HCT116 (cell line): Measurements from ENCODE around the gene CYSRT1. TPM values are rescaled to one million over a fixed set of nuclear protein-coding genes. Genes with fewer than 3 reads are reported as not detected.

Experiments used
- ATAC-seq: fragments of 200-7000 bp; cut with Tn5 transposase; 2 replicates; pipeline ENCODE4 v1.9.1; 2020; ENCODE audit warnings: mild to moderate bottlenecking, moderate library complexity
- BruUV-seq: library from RNA; stranded (reverse); fragments of 400-500 nt; replicated peaks from 2 replicates; lab custom pipeline; 2021; lab: Mats Ljungman, UMichigan
- CTCF ChIA-PET: fragments of 300-600 bp; sonication (Branson Sonifier 250); formaldehyde crosslinking; loops from one replicate; lab custom pipeline; 2021; ENCODE audit warnings: antibody characterized with exemption; lab: Charles Lee
- POLR2A ChIA-PET: fragments of 300-600, 350-600 bp; sonication (Branson Sonifier 250); formaldehyde crosslinking; loops from one replicate; lab custom pipeline; 2021; ENCODE audit warnings: antibody characterized with exemption; lab: Charles Lee
- RAD21 ChIA-PET, 2 experiments: fragments of 300-600 bp; sonication (Branson Sonifier 250); formaldehyde crosslinking; loops; one replicate each; lab custom pipeline; 2023; ENCODE audit warnings: low total read pairs in 2 of 2; ENCODE audit not compliant: uncharacterized antibody in 2 of 2, unreplicated experiment in 2 of 2, low non-redundant PET in 1 of 2; lab: Charles Lee
- DNase-seq: peaks from one replicate; pipeline ENCODE4 v3.0.0-alpha.2; 2010; ENCODE audit warnings: low read depth, low spot score
- H2AFZ ChIP-seq: fragments of 200-600 bp; shearing (Covaris generic), sonication (generic); 2 replicates; pipeline ENCODE4 v1.6.1; 2017; ENCODE audit warnings: low read depth, mixed run types, mixed read lengths, antibody characterized with exemption, low read length; ENCODE audit not compliant: poor library complexity, severe bottlenecking
- H3K27ac ChIP-seq: 2 replicates; pipeline ENCODE4 v1.5.1; 2012; ENCODE audit warnings: low read depth, low read length
- H3K27me3 ChIP-seq: fragments of 200-600 bp; sonication (generic); 2 replicates; pipeline ENCODE4 v1.6.1; 2016; ENCODE audit warnings: mixed run types, low read length, mixed read lengths; ENCODE audit not compliant: insufficient read depth
- H3K36me3 ChIP-seq, 2 experiments: fragments of 200-500 bp in 1 of 2; fragments of 200-600 bp in 1 of 2; sonication (Bioruptor generic) in 1 of 2; sonication (generic) in 1 of 2; 2 replicates each; pipeline versions ENCODE4 v1.5.1 to v1.6.1; 2014 to 2016; ENCODE audit warnings: low read length in 2 of 2, inconsistent platforms in 1 of 2, mixed read lengths in 1 of 2, mixed run types in 1 of 2; ENCODE audit not compliant: insufficient read depth in 2 of 2, control insufficient read depth in 1 of 2
- H3K4me1 ChIP-seq, 2 experiments: fragments of 200-600 bp in 1 of 2; sonication (generic) in 1 of 2; 2 replicates each; pipeline versions ENCODE4 v1.5.1 to v1.6.1; 2012 to 2017; ENCODE audit warnings: low read length in 2 of 2, inconsistent platforms in 1 of 2, mild to moderate bottlenecking in 1 of 2, mixed read lengths in 1 of 2, mixed run types in 1 of 2, moderate library complexity in 1 of 2; ENCODE audit not compliant: insufficient read depth in 2 of 2, control insufficient read depth in 1 of 2
- H3K4me2 ChIP-seq: fragments of 200-600 bp; sonication (generic); 2 replicates; pipeline ENCODE4 v1.6.1; 2017; ENCODE audit warnings: mixed run types, low read length, mixed read lengths
- H3K4me3 ChIP-seq, 2 experiments: fragments of 200-600 bp in 1 of 2; sonication (generic) in 1 of 2; replicated peaks in 1 of 2; 2 replicates each; pipeline ENCODE4 v1.5.1; 2011 to 2016; ENCODE audit warnings: low read length in 2 of 2, control low read depth in 1 of 2, low read depth in 1 of 2, mild to moderate bottlenecking in 1 of 2, mixed read lengths in 1 of 2, mixed run types in 1 of 2
- H3K79me2 ChIP-seq: fragments of 200-600 bp; sonication (generic); 2 replicates; pipeline ENCODE4 v1.6.1; 2017; ENCODE audit warnings: mild to moderate bottlenecking, mixed run types, low read length, moderate library complexity, mixed read lengths; ENCODE audit not compliant: insufficient read depth
- H3K9ac ChIP-seq: fragments of 200-600 bp; sonication (generic); 2 replicates; pipeline ENCODE4 v1.6.1; 2016; ENCODE audit warnings: low read length, mixed read lengths
- H3K9me2 ChIP-seq: fragments of 200-600 bp; sonication (generic), shearing (Covaris generic); 2 replicates; pipeline ENCODE4 v1.6.1; 2017; ENCODE audit warnings: mixed run types, mild to moderate bottlenecking, moderate library complexity; ENCODE audit not compliant: insufficient read depth
- H3K9me3 ChIP-seq, 2 experiments: fragments of 200-500 bp in 1 of 2; fragments of 200-600 bp in 1 of 2; sonication (Bioruptor generic) in 1 of 2; sonication (generic) in 1 of 2; 2 replicates each; pipeline ENCODE4 v1.6.1; 2014 to 2017; ENCODE audit warnings: low read length in 2 of 2, mixed read lengths in 2 of 2, inconsistent platforms in 1 of 2, low read depth in 1 of 2, mild to moderate bottlenecking in 1 of 2, mixed run types in 1 of 2, moderate library complexity in 1 of 2; ENCODE audit not compliant: control insufficient read depth in 1 of 2, insufficient read depth in 1 of 2
- H4K20me1 ChIP-seq: fragments of 200-600 bp; sonication (generic), shearing (Covaris generic); 2 replicates; pipeline ENCODE4 v1.6.1; 2017; ENCODE audit warnings: mixed run types, mild to moderate bottlenecking, moderate library complexity; ENCODE audit not compliant: insufficient read depth
- ATF3 ChIP-seq: IDR thresholded peaks from 2 replicates; pipeline ENCODE4 v1.6.1; 2012
- CBX3 ChIP-seq: IDR thresholded peaks from 2 replicates; pipeline ENCODE4 v1.6.1; 2012; ENCODE audit warnings: low read depth
- CEBPB ChIP-seq: IDR thresholded peaks from 2 replicates; pipeline ENCODE4 v1.6.1; 2012; ENCODE audit warnings: low read depth
- CTCF ChIP-seq, 3 experiments: fragments of 200-600 bp in 1 of 3; sonication (generic) in 1 of 3; IDR thresholded peaks in 2 of 3; conservative IDR thresholded peaks in 1 of 3; 2 replicates each; pipeline ENCODE4 v1.5.1; 2012 to 2017; ENCODE audit warnings: low read depth in 2 of 3, low read length in 2 of 3, antibody characterized with exemption in 1 of 3, borderline replicate concordance in 1 of 3, control low read depth in 1 of 3, mild to moderate bottlenecking in 1 of 3, mixed read lengths in 1 of 3, mixed run types in 1 of 3, moderate library complexity in 1 of 3; ENCODE audit not compliant: insufficient read depth in 1 of 3
- EGR1 ChIP-seq: IDR thresholded peaks from 2 replicates; pipeline ENCODE4 v1.6.1; 2012; ENCODE audit warnings: low read depth
- ELF1 ChIP-seq: IDR thresholded peaks from 2 replicates; pipeline ENCODE4 v1.6.1; 2012; ENCODE audit warnings: low read depth, borderline replicate concordance
- EZH2 ChIP-seq: fragments of 200-600 bp; sonication (generic); IDR thresholded peaks from 2 replicates; pipeline ENCODE4 v1.6.1; 2017; ENCODE audit warnings: antibody characterized with exemption, mixed run types
- FOSL1 ChIP-seq: IDR thresholded peaks from 2 replicates; pipeline ENCODE4 v1.6.1; 2012; ENCODE audit warnings: low read depth
- JUND ChIP-seq: IDR thresholded peaks from 2 replicates; pipeline ENCODE4 v1.6.1; 2012
- MAX ChIP-seq: IDR thresholded peaks from 2 replicates; pipeline ENCODE4 v1.6.1; 2012
- POLR2A ChIP-seq: IDR thresholded peaks from 2 replicates; pipeline ENCODE4 v1.7.0; 2011; ENCODE audit warnings: borderline replicate concordance; ENCODE audit not compliant: insufficient read depth, insufficient read length; ENCODE audit errors: extremely low read depth
- POLR2AphosphoS5 ChIP-seq: IDR thresholded peaks from 2 replicates; pipeline ENCODE4 v1.6.1; 2011; ENCODE audit warnings: mild to moderate bottlenecking, low read depth, low read length, moderate library complexity
- RAD21 ChIP-seq: IDR thresholded peaks from 2 replicates; pipeline ENCODE4 v1.6.1; 2012; ENCODE audit warnings: low read depth, mild to moderate bottlenecking
- REST ChIP-seq: IDR thresholded peaks from 2 replicates; pipeline ENCODE4 v1.6.1; 2012; ENCODE audit warnings: low read depth
- SP1 ChIP-seq: IDR thresholded peaks from 2 replicates; pipeline ENCODE4 v1.6.1; 2012; ENCODE audit warnings: low read depth
- TCF7L2 ChIP-seq: IDR thresholded peaks from 2 replicates; pipeline ENCODE4 v1.7.0; 2011; ENCODE audit warnings: borderline replicate concordance, inconsistent platforms; ENCODE audit not compliant: insufficient read depth, insufficient read length; ENCODE audit errors: extremely low read depth
- YY1 ChIP-seq: IDR thresholded peaks from 2 replicates; pipeline ENCODE4 v1.6.1; 2011; ENCODE audit warnings: low read length, low read depth, moderate library complexity, mild to moderate bottlenecking; ENCODE audit not compliant: insufficient replicate concordance; ENCODE audit errors: extremely low read depth
- ZNF274 ChIP-seq: fragments of 200-500 bp; sonication (Bioruptor generic); IDR thresholded peaks from 2 replicates; pipeline ENCODE4 v1.6.1; 2014; ENCODE audit warnings: mild to moderate bottlenecking, low read depth, low read length, inconsistent platforms
- intact Hi-C: fragments of 100-400 bp; cut with micrococcal nuclease; formaldehyde crosslinking; loops from 2 replicates; pipeline ENCODE4 v1.10.0; 2022
- total RNA-seq: library from RNA; stranded (reverse); gene quantifications from one replicate; pipeline ENCODE4 v1.2.1, GENCODE V29; 2021; ENCODE audit not compliant: unreplicated experiment

CYSRT1 gene
- total RNA-seq, 1 experiment from 2014 or later: 4.3 TPM

GRCh38 chr9:137221506-137222111 lies 3.4 kb upstream of the CYSRT1 start:
- Histone ChIP-seq H3K9ac (peak overlapping the region; percentile 59), H3K27me3 (no peaks in the 10 kb centered on the region), H4K20me1 (no peaks in the 10 kb centered on the region), H3K79me2 (no peaks in the 10 kb centered on the region), H3K4me3 (peak overlapping the region; percentile 50 to 60), H3K36me3 (no peaks in the 10 kb centered on the region), H3K27ac (peak overlapping the region; percentile 98; the same call in 1 of the 2 replicates), H3K4me2 (peak overlapping the region; percentile 74), H3K4me1 (peaks cover 51 to 80% of the 10 kb centered on the region in 2 experiments), H3K9me3 (no peaks in the 10 kb centered on the region), H3K9me2 (no peaks in the 10 kb centered on the region), H2AFZ (no peak overlapping the region)
- BruUV-seq: no TSS peak
- no peak for TF ChIP-seq POLR2AphosphoS5
- no peak for TF ChIP-seq ATF3
- no peak for TF ChIP-seq CEBPB
- no peak for TF ChIP-seq JUND
- no peak for TF ChIP-seq ELF1
- TF ChIP-seq EZH2: no peak
- TF ChIP-seq RAD21: no peak
- TF ChIP-seq MAX: no peak
- TF ChIP-seq YY1: no peak
- no peak for TF ChIP-seq ZNF274
- TF ChIP-seq CBX3: no peak
- TF ChIP-seq FOSL1: no peak
- TF ChIP-seq SP1: no peak
- no peak for TF ChIP-seq CTCF (IDR thresholded peaks at IDR 0.05 in 2 of 3, conservative IDR thresholded peaks at IDR 0.05 in 1 of 3; ENCODE audit: borderline replicate concordance in 1 of 3, insufficient read depth in 1 of 3, low read depth in 2 of 3, low read length in 2 of 3)
- no peak for TF ChIP-seq REST
- no peak for TF ChIP-seq POLR2A
- TF ChIP-seq TCF7L2: no peak
- no peak for TF ChIP-seq EGR1
- POLR2A ChIA-PET: interaction anchor here (1.2 kb wide), 1 partner anchor 19 kb away, joined by 3 read pairs; the partner anchor contains the start of gene TUBB4B
- intact Hi-C loops: loop anchor here (2.0 to 10.0 kb wide), 3 partner anchors 17 to 437 kb away; partner anchors contain the start of genes NDOR1 and TMEM203
- DNase-seq: no peak
- RAD21 ChIA-PET: no interaction called here
- ATAC-seq: no peak
- CTCF ChIA-PET: no interaction called here
